GM23248 (cell line): ENCODE measurements around the gene PPFIBP1.

Experiments
- EZH2 ChIP-seq: fragments of 200-600 bp; sonication (generic); IDR thresholded peaks from 2 replicates; pipeline ENCODE4 v1.6.1; 2018; ENCODE audit warnings: antibody characterized with exemption, mild to moderate bottlenecking; ENCODE audit not compliant: insufficient read depth, poor library complexity, severe bottlenecking
- EZH2phosphoT487 ChIP-seq: fragments of 200-600 bp; sonication (generic); IDR thresholded peaks from 2 replicates; pipeline ENCODE4 v1.6.1; 2018; ENCODE audit warnings: antibody characterized with exemption, moderate library complexity, mild to moderate bottlenecking, low read depth; ENCODE audit not compliant: insufficient read depth

DNA sequence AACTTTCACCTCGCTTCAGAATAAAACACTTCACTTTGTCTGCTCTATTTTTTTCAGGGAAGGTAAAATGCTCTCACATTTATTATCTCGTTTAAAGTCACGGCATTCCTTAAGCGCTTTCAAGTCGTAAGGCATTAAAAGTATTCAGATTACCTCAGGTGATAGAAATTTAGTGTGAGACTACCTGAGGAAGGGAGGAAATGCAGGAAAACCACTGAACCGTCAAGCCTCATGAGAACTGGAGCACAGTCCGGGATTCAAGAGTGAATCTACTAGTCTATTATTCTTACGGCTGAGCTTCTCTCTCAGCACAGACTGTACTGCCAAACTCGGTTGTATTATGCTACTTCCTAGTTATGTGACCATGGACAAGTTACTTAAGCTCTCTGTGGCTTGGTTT lies 8.3 kb upstream of the PPFIBP1 start:
- TF ChIP-seq EZH2 (no peak), EZH2phosphoT487 (no peak)
